GM12873 (cell line): ENCODE results near the gene NPEPL1.

ENCODE experiments used
- TF ChIP-seq, protein P1 (sequence below): IDR thresholded peaks from 2 replicates; pipeline ENCODE4 v1.5.1; 2012; ENCODE audit warnings: low read depth, mild to moderate bottlenecking, moderate library complexity, low read length, control low read depth; ENCODE audit not compliant: insufficient read depth; ENCODE audit errors: missing control alignments

The NPEPL1 gene

DNA sequence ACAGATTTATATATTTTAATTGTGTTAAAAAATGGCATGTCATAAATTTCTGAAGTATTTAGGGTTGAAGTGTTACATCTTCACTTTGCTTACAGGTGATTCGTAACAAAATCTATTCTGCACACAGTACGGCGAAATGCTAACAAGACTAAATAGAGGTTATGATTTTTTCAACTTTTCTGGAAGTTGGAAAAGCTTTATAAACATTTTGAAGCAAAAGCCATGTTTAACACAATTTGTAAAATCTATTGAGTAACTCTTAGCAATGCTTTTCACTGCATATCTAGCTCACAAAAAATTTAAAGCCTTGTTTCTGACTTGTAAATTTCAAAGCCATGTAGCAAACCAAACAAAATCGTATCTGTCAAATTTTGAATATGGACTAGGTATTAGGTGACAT, 38.3 kb upstream of the NPEPL1 start:
- TF ChIP-seq, protein P1, sequence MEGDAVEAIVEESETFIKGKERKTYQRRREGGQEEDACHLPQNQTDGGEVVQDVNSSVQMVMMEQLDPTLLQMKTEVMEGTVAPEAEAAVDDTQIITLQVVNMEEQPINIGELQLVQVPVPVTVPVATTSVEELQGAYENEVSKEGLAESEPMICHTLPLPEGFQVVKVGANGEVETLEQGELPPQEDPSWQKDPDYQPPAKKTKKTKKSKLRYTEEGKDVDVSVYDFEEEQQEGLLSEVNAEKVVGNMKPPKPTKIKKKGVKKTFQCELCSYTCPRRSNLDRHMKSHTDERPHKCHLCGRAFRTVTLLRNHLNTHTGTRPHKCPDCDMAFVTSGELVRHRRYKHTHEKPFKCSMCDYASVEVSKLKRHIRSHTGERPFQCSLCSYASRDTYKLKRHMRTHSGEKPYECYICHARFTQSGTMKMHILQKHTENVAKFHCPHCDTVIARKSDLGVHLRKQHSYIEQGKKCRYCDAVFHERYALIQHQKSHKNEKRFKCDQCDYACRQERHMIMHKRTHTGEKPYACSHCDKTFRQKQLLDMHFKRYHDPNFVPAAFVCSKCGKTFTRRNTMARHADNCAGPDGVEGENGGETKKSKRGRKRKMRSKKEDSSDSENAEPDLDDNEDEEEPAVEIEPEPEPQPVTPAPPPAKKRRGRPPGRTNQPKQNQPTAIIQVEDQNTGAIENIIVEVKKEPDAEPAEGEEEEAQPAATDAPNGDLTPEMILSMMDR: no peak

DNA sequence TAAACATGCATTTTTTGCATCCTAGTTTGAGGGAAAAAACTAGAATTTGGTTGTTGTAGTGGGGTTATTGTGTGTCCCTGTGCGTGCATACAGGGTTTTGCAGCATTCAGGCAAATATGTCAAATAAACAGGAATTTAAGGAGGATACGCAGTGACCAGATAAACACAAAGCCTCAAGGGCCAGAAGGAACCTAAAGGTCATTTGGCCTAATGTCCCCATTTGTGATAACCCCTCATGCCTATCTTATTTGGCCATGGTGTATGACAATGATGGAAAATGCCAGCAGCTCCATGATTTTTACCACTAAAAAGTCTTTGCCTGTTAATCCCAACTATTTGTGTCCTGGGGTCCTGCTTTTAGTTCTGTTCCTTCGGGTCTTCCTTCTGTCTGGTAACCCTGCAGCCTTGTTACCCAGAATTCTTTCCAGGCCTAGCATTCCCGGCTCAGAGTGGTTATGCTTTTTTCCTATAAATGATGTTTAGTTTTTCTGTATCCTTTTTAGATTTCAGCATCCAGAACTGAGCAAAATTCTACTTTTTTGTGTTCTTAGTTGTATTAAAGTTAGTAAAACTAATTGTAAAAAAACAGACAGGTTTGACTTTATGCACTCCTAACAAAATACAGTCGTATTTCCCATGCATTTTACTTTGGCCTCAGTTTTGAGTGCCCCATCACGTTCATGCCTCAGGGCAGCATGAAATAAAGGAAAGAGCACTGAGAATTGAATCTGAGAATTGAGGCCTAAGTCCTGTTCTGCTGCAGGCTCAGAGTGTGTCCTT, 37.1 kb upstream of the NPEPL1 start:
- TF ChIP-seq, protein P1: no peak

DNA sequence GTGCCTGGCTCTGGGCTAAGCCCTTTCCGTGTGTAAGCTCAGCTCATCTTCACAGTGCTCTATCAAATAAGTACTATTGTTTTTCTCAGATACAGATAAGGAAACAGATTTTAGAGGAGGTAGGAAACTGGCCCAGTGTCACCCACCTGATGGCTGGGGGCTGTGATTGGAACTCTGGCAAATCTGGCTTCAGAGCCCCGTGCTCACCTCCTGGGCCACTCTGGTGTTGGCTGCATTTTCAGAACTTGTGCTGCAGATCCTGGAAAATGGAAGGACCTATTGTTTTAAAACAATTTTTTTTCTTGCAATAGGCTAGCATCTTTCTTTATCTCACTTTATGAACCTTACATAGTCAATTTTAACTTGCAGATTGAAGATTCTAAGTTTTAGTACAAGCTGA, 35.8 kb upstream of the NPEPL1 start:
- TF ChIP-seq, protein P1: no peak

DNA sequence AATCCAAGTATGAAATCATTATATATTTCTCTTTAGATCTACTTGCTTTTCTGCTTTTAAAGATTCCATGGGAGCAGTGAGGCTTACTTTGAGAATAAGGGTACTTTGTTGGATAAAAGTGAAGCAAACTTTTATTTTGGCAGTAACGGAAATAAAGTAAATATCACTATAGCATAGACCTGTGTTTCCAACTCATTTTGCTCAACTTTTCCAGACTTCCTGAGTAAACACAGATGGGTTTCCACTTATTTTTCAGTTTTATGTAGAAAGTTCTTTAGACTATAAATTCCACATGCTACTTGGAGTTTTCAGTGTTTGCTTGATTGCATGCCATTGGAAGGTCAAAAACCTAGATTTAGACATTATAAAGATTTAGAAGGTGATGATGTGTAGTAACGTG, 35.3 kb upstream of the NPEPL1 start:
- TF ChIP-seq, protein P1: no peak

DNA sequence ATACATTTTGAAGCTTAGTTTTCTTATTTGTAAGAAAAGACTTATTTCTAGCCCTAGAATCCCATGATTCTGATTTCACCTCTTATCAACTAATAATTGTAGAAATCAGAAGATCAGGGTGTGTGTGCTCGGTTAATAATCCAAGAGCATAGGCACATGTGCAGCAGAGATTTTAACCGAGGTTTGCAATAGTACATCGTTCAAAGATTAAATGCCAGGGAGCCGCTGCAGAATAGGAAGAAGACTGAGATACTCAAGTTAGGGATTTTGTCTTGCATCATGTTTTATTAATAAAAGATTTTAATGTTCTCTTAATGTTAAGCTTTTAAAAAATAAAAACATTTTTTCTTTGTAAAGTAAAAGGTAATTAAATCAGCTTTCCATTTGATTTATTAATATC, 34.6 kb upstream of the NPEPL1 start:
- TF ChIP-seq, protein P1: no peak

DNA sequence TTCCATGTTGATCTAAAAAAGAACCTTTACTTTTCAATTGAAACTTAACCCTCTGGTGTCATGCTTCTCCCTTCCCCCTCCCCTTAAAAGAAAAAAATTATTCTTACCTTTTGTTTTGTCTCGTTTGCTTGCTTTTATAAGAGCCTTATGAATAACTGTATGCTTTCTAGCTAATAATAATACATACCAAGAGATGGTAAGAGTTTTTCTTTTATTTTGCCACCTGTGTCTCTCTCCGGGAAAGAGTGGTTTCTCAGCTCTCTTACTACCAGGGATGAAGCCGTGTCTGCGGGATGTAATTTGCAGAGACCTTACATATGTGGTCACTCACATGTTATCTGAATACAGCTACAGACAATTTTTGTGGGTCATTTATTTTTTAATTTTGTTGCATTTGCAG, 33.8 kb upstream of the NPEPL1 start:
- TF ChIP-seq, protein P1: no peak

DNA sequence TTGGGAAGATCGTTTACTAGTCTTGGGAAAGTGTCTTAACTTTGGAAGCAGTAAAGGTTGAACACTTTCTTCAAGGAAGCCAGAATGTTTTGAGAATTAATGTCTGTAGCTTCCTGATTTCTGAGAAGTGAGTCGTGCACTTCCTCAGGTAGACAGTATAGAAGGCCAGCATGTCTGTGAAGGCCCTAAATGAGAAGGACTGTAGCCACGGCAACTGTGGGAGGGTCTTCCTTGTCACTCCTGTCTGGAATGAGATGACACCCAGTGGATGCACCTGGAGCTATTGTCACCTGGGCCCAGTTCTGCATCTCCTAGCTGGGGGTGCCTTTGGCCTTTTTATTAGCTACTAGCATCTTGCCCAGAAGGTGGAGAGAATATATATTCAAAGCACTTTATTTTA, 32.8 kb upstream of the NPEPL1 start:
- TF ChIP-seq, protein P1: no peak
